Measurements from ENCODE around the gene PPP3CA. TPM values are rescaled to one million over a fixed set of nuclear protein-coding genes. Genes with fewer than 3 reads are reported as not detected.
A peak's percentile ranks its signal among the peaks of the same experiment; 100 is the strongest.
"Not testable (repeated sequence)": the region's sequence is repeated elsewhere in the genome, so short reads cannot be mapped to it uniquely, and the experiment has no call there.

The PPP3CA gene
- total and polyA plus RNA-seq, 8 donors = 38.8 to 58.6 (median 54.8) TPM

DNA sequence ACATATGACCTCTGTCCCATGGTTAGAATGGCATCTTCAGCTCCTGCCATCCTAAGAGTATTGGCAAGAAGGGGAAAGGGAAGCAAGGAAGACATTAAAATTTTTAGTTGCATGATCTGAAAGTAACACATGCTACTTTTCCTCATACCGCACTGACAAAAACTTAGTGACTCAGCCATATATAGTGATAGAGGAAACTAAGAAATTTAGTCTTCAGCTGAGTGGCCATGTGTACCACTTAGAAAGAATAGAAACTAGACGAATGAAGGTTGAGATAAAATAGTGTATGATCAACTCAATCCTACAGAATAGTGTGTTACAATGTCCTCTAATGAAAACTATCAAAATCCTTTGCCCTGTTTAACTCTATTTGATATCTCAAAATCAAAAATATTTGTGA lies 164.1 kb downstream of the PPP3CA start:
- intact Hi-C loops (cut with DNase I) = no loop called here
- no peaks in the 10 kb centered on the region for H3K36me3 ChIP-seq
- ATAC-seq (no peak), DNase-seq (no peak)
- no peak overlapping the region for H3K27ac ChIP-seq
- peaks cover 0 to 7% of the 10 kb centered on the region in 2 donors for H3K9me3 ChIP-seq
- H3K4me1 ChIP-seq = peaks cover 0 to 10% of the 10 kb centered on the region in 2 donors
- no peak overlapping the region for H3K4me3 ChIP-seq
- no peaks in the 10 kb centered on the region for H3K27me3 ChIP-seq
- TF ChIP-seq, protein P1, sequence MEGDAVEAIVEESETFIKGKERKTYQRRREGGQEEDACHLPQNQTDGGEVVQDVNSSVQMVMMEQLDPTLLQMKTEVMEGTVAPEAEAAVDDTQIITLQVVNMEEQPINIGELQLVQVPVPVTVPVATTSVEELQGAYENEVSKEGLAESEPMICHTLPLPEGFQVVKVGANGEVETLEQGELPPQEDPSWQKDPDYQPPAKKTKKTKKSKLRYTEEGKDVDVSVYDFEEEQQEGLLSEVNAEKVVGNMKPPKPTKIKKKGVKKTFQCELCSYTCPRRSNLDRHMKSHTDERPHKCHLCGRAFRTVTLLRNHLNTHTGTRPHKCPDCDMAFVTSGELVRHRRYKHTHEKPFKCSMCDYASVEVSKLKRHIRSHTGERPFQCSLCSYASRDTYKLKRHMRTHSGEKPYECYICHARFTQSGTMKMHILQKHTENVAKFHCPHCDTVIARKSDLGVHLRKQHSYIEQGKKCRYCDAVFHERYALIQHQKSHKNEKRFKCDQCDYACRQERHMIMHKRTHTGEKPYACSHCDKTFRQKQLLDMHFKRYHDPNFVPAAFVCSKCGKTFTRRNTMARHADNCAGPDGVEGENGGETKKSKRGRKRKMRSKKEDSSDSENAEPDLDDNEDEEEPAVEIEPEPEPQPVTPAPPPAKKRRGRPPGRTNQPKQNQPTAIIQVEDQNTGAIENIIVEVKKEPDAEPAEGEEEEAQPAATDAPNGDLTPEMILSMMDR (IDR thresholded peaks at IDR 0.05) = no peak

DNA sequence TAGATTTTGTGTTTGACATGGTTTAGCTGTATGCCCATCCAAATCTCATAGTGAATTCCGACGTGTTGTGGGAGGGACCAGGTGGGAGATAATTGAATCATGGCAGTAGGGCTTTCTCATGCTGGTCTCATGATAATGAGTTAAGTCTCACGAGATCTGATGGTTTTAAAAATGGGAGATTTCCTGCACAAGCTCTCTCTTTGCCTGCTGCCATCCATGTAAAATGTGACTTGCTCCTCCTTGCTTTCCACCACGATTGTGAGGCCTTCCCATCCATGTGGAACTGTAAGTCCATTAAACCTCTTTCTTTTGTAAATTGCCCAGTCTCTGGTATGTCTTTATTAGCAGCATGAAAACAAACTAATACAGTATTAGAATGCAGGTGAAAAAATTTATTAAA lies 164.6 kb downstream of the PPP3CA start:
- H3K9me3 ChIP-seq; DNase-seq; ATAC-seq; H3K4me1 ChIP-seq; intact Hi-C loops (cut with DNase I); H3K4me3 ChIP-seq; H3K27ac ChIP-seq; H3K27me3 ChIP-seq; H3K36me3 ChIP-seq: not testable (repeated sequence)

DNA sequence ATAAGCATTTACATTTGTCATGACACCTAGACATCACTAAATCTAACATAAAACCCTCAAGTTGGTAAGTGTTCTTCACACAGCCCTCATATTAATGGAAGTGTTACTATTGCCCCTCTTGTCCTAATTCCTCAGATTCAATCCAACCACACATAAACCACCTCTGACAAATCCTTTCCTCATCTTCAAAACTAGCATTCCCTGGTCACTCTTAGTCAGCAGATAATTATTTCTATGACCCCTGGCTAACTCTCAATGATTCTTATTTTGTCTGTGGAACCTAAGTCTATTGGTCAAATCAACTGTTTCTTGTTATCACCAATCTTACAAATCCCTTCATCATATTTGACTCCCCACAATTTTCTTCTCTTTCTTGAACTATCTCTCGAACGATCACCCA lies 168.6 kb downstream of the PPP3CA start:
- peaks cover 0 to 7% of the 10 kb centered on the region in 2 donors for H3K9me3 ChIP-seq
- DNase-seq (no peak), ATAC-seq (no peak)
- intact Hi-C loops (cut with DNase I) = no loop called here
- peaks cover 0 to 9% of the 10 kb centered on the region in 2 donors for H3K4me1 ChIP-seq
- H3K27ac ChIP-seq = no peak overlapping the region
- no peaks in the 10 kb centered on the region for H3K36me3 ChIP-seq
- TF ChIP-seq, protein P1 (IDR thresholded peaks at IDR 0.05) = no peak
- H3K27me3 ChIP-seq = no peaks in the 10 kb centered on the region
- H3K4me3 ChIP-seq = no peak overlapping the region

DNA sequence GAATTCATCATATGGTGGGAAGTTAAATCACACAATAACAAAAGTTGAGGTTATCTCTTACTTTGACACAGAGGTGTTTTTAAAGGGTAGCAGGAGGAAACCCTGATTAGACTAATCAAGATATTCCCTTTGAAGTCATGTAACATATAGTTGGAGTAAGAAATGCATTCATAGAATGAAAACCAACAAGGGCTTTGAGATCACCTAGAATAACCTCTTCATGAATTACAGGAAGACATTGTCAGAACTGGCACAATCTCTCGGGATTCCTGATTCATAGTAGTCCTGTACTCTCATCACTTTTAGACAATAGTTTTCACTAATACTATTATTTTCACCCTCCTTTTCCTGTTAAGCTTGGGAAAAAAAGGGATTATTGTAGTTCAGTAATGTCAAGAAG lies 170.2 kb downstream of the PPP3CA start:
- Histone ChIP-seq H3K36me3 (no peaks in the 10 kb centered on the region), H3K4me1 (peaks cover 0 to 17% of the 10 kb centered on the region in 2 donors), H3K27me3 (no peaks in the 10 kb centered on the region), H3K27ac (no peak overlapping the region), H3K9me3 (no peaks in the 10 kb centered on the region), H3K4me3 (no peak overlapping the region)
- DNase-seq = no peak
- TF ChIP-seq, protein P1 (IDR thresholded peaks at IDR 0.05) = no peak
- intact Hi-C loops (cut with DNase I) = no loop called here
- no peak for ATAC-seq

DNA sequence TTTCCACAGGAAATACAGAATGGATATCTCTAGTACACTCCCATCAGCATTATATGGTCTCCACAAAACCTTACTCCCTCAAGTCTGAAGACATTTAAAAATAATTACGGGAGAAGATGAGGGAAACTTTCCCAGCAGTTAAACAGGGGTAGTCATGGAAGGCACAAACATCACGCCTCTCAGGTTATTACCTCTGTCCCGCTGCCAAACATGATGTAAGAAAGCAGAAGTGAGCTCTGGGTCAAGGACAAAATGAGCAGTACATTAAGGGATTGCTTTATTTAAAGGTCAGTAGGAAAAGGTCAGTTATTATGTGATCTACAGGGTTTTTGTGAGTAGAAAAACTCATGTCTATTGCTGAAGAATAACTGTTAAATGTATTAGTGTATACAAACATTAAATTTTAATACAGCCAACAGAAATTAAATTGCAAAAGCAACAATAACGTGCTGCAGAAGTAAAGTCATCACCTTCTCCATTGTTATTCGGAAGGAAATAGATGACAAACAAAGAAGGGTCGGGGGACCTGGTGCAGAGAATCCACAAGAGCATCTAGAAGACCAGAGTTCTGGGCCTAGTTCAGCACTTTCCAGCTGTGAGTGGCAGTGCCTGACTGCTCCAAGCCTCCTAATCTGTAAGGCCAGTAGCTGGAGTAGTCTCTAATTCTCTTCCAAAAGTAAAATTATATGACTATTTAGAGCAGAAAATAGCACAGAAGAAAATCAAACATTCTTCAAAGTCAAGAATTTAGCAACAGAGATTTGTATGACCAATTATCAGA lies 171.2 kb downstream of the PPP3CA start:
- DNase-seq (no peak), ATAC-seq (peak; percentile 75)
- Histone ChIP-seq H3K4me3 (no peak overlapping the region), H3K27ac (no peak overlapping the region), H3K36me3 (no peaks in the 10 kb centered on the region), H3K27me3 (no peaks in the 10 kb centered on the region), H3K4me1 (peaks cover 0 to 23% of the 10 kb centered on the region in 2 donors), H3K9me3 (no peaks in the 10 kb centered on the region)
- TF ChIP-seq, protein P1 (IDR thresholded peaks at IDR 0.05) = no peak
- intact Hi-C loops (cut with DNase I) = no loop called here
